CD4-positive, CD25-positive, alpha-beta regulatory T cell (primary cell): Measurements from ENCODE around the gene ENTHD1. TPM values are rescaled to one million over a fixed set of nuclear protein-coding genes. Genes with fewer than 3 reads are reported as not detected.
"Not testable (repeated sequence)": the region's sequence is repeated elsewhere in the genome, so short reads cannot be mapped to it uniquely, and the experiment has no call there.

Source experiments
- ATAC-seq, 2 donors: fragments of 150-1000 bp; cut with Tn5 transposase; one replicate each; pipeline ENCODE4 v1.10.0; 2021; ENCODE audit warnings: low read depth in 2 of 2, moderate number of reproducible peaks in 2 of 2, moderate library complexity in 1 of 2
- DNase-seq, 3 donors: peaks; one replicate each; pipeline versions ENCODE4 v3.0.0 to v3.0.0-alpha.2; 2012 to 2022; ENCODE audit warnings: mixed read lengths in 1 of 3
- H3K27ac ChIP-seq: one replicate; pipeline ENCODE4 v1.7.0; 2013; ENCODE audit warnings: mild to moderate bottlenecking, low read length; ENCODE audit not compliant: insufficient read depth, poor library complexity, severe bottlenecking
- H3K27me3 ChIP-seq: one replicate; pipeline ENCODE4 v1.7.0; 2013; ENCODE audit warnings: low read length; ENCODE audit not compliant: control insufficient read depth, insufficient read depth
- H3K36me3 ChIP-seq: one replicate; pipeline ENCODE4 v1.7.0; 2013; ENCODE audit warnings: mild to moderate bottlenecking, low read length, moderate library complexity; ENCODE audit not compliant: control insufficient read depth, insufficient read depth
- H3K4me1 ChIP-seq: 2 replicates; pipeline ENCODE4 v1.7.0; 2013; ENCODE audit warnings: mild to moderate bottlenecking, low read length; ENCODE audit not compliant: insufficient read depth, control insufficient read depth, poor library complexity, severe bottlenecking
- H3K4me3 ChIP-seq: one replicate; pipeline ENCODE4 v1.7.0; 2013; ENCODE audit warnings: low read depth, mild to moderate bottlenecking, low read length, moderate library complexity
- H3K9me3 ChIP-seq, 2 experiments: 1 replicate in 1 of 2; 2 replicates in 1 of 2; pipeline ENCODE4 v1.7.0; 2013; ENCODE audit warnings: low read length in 2 of 2, mild to moderate bottlenecking in 1 of 2, moderate library complexity in 1 of 2; ENCODE audit not compliant: control insufficient read depth in 2 of 2
- H3K27ac Mint-ChIP-seq, 3 donors: one replicate each; pipeline ENCODE4 v1.8.0; 2020 to 2022; ENCODE audit warnings: mild to moderate bottlenecking in 3 of 3, mixed read lengths in 3 of 3, moderate library complexity in 2 of 3
- H3K27me3 Mint-ChIP-seq: one replicate; pipeline ENCODE4 v1.8.0; 2022; ENCODE audit warnings: mild to moderate bottlenecking, mixed read lengths
- H3K36me3 Mint-ChIP-seq: one replicate; pipeline ENCODE4 v1.8.0; 2020; ENCODE audit warnings: mixed read lengths
- H3K4me1 Mint-ChIP-seq, 4 donors: one replicate each; pipeline ENCODE4 v1.8.0; 2020 to 2022; ENCODE audit warnings: mixed read lengths in 4 of 4, mild to moderate bottlenecking in 1 of 4
- H3K4me3 Mint-ChIP-seq, 4 donors: one replicate each; pipeline ENCODE4 v1.8.0; 2020 to 2022; ENCODE audit warnings: mild to moderate bottlenecking in 4 of 4, mixed read lengths in 4 of 4, moderate library complexity in 3 of 4
- H3K9me3 Mint-ChIP-seq, 7 donors: one replicate each; pipeline ENCODE4 v1.8.0; 2020 to 2022; ENCODE audit warnings: mixed read lengths in 7 of 7, mild to moderate bottlenecking in 3 of 7, moderate library complexity in 2 of 7
- polyA plus RNA-seq, 4 donors: library from polyadenylated mRNA; unstranded; fragments of 300-500 nt; fragmentation: Illumina TruSeq; gene quantifications; one replicate each; pipeline ENCODE4 v1.2.3, GENCODE V29; 2021
- total RNA-seq: library from RNA; stranded (reverse); gene quantifications from one replicate; pipeline ENCODE4 v1.2.3, GENCODE V29; 2022

The ENTHD1 gene
- total and polyA plus RNA-seq, 5 donors from 2014 or later, result 0.13 to 0.32 (median 0.18) TPM; not detected in 1

DNA sequence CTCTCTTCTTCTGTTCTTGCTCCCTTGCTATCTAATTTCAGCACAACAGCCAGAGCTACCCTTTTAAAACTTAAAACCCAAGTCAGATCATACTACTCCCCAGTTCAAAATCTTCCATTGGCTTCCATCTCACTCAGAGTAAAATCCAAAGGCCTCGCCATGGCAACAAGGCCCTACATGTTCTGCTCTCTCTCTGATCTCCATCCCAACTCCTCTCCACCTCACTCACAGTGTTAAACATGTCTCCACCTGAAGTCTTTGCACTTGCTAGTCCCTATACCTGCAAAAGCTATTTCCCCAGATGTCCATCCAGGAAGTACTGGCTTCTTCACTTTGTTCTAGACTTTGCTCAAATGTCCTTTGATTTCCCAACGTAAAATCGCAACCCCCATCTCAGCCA is 4.3 kb upstream of the ENTHD1 start:
- no peak for DNase-seq
- no peak overlapping the region for H3K4me3 ChIP-seq
- no peaks in the 10 kb centered on the region for H3K9me3 ChIP-seq
- no peaks in the 10 kb centered on the region for H3K36me3 ChIP-seq
- Mint-ChIP-seq H3K4me1 (peaks cover 5 to 19% (median 14%) of the 10 kb centered on the region in 4 donors), H3K4me3 (no peak overlapping the region), H3K9me3 (peaks cover 0 to 2% (median 0%) of the 10 kb centered on the region in 7 donors), H3K36me3 (peaks cover 3% of the 10 kb centered on the region), H3K27ac (no peak overlapping the region), H3K27me3 (peaks cover 3% of the 10 kb centered on the region)
- ATAC-seq, result no peak
- no peaks in the 10 kb centered on the region for H3K27me3 ChIP-seq
- peaks cover 12% of the 10 kb centered on the region for H3K4me1 ChIP-seq
- H3K27ac ChIP-seq, result no peak overlapping the region

DNA sequence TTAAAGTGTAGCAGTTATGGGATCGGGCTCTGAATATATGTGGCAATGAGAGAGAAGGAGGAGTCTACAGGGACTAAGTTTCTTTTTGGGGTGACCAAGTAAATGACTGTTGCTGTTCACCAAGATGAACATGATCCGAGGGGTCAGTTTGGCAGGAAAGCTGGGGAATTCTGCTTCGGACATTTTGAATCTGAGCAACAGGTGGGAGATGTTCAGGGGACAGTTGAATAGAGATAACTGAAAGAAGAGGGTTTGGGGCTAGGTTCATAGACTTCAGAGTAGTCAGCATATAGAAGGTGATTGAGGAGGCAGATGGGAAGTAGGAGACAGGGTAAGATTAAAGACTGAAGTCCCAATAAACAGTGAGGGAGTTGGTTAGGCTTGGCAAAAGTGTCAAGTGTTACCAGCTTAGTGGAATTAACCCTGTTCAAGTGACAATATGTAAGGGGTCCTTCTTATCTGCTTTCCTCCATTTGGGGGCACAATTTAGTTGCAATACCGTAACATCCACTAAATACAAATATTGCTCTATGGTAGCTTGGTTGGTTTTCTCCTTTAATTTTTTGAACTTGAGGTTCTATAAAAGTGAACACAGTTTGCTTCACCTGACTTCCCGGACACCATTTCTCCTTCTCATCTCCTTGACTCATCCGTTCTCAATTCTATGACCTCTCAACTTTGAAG is 2.9 kb upstream of the ENTHD1 start:
- H3K36me3 Mint-ChIP-seq, result no peaks in the 10 kb centered on the region
- no peak overlapping the region for H3K27ac Mint-ChIP-seq
- H3K9me3 ChIP-seq, result no peaks in the 10 kb centered on the region
- H3K4me3 Mint-ChIP-seq, result no peak overlapping the region
- DNase-seq (no peak), ATAC-seq (no peak)
- H3K4me1 ChIP-seq, result peaks cover 15% of the 10 kb centered on the region
- H3K27me3 ChIP-seq, result no peaks in the 10 kb centered on the region
- H3K36me3 ChIP-seq, result no peaks in the 10 kb centered on the region
- peaks cover 0 to 2% (median 0%) of the 10 kb centered on the region in 7 donors for H3K9me3 Mint-ChIP-seq
- H3K4me1 Mint-ChIP-seq, result peaks cover 14 to 28% (median 21%) of the 10 kb centered on the region in 4 donors
- H3K4me3 ChIP-seq, result no peak overlapping the region
- no peak overlapping the region for H3K27ac ChIP-seq
- H3K27me3 Mint-ChIP-seq, result peaks cover 7% of the 10 kb centered on the region

DNA sequence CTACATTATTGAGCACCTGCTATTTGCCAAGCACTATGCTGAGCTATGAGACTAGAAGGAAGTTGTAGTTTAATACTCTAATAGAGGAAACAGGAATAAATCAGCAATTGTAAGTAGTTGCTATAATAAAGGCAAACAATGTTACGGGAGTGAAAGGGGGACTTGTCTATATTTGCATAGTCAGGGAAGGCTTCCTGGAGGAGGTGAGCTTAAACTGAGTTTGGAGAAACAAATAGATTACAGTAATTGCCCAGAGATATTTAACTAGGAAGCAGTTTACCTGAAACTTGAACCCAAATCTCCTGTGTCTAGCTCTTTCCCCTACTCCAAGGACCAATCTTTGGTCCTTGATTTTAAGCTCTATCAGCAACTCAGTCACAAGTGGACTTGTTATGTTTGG is 2.1 kb upstream of the ENTHD1 start:
- Histone ChIP-seq H3K4me3 (no peak overlapping the region), H3K27me3 (no peaks in the 10 kb centered on the region), H3K27ac (no peak overlapping the region), H3K4me1 (peaks cover 14% of the 10 kb centered on the region), H3K9me3 (no peaks in the 10 kb centered on the region), H3K36me3 (no peaks in the 10 kb centered on the region)
- no peak overlapping the region for H3K4me3 Mint-ChIP-seq
- no peaks in the 10 kb centered on the region for H3K36me3 Mint-ChIP-seq
- ATAC-seq (no peak), DNase-seq (no peak)
- no peaks in the 10 kb centered on the region for H3K9me3 Mint-ChIP-seq
- peaks cover 7% of the 10 kb centered on the region for H3K27me3 Mint-ChIP-seq
- peaks cover 14 to 24% (median 18%) of the 10 kb centered on the region in 4 donors for H3K4me1 Mint-ChIP-seq
- H3K27ac Mint-ChIP-seq, result no peak overlapping the region

DNA sequence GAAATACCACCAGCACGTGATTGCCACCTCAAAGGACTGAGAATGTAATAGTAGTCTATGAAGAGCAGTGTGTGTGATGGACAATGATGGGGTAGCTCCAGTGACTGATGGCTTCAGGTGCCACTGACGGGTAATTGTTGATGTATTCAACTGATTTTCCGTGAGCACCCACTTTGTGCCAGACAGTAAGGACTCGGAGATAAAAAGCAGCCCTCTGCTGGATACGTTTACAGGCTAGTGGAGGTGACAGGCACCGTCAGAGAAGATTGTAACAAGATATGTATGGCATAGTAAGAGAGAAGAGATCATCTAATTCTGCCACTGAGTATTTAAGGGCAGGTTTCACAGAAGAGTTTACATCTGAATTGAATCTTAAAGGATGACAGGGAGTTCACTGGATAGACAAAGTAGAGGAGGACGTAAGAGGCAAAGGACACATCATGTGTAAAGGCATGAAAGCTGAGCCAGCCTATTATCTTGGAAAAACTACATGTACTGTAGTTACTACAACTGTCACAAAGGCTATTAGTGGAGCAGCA is 1.1 kb upstream of the ENTHD1 start:
- no peak overlapping the region for H3K4me3 ChIP-seq
- Mint-ChIP-seq H3K4me1 (peaks cover 9 to 17% (median 11%) of the 10 kb centered on the region in 4 donors), H3K27me3 (peaks cover 7% of the 10 kb centered on the region), H3K4me3 (no peak overlapping the region), H3K9me3 (no peaks in the 10 kb centered on the region), H3K27ac (no peak overlapping the region), H3K36me3 (no peaks in the 10 kb centered on the region)
- peaks cover 3% of the 10 kb centered on the region for H3K4me1 ChIP-seq
- H3K27ac ChIP-seq, result no peak overlapping the region
- H3K9me3 ChIP-seq, result no peaks in the 10 kb centered on the region
- H3K36me3 ChIP-seq, result no peaks in the 10 kb centered on the region
- no peaks in the 10 kb centered on the region for H3K27me3 ChIP-seq
- DNase-seq, result no peak
- ATAC-seq, result no peak

DNA sequence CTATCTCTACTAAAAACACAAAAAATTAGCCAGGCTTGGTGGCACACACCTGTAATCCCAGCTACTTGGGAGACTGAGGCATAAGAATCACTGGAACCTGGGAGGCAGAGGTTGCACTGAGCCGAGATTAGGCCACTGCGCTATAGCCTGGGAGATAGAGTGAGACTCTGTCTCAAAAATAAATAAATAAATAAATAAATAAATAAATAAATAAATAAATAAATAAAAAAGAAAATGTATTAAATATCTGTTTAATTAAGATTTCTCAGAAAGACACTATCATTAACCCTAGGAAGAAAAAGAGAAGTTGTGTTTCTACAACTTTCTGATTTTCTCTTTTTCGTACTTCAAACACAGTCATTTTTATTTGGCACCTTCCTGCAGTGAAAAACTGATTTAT is 3.6 kb downstream of the ENTHD1 start:
- H3K4me3 ChIP-seq, H3K36me3 Mint-ChIP-seq, H3K27ac ChIP-seq, H3K36me3 ChIP-seq, ATAC-seq, H3K27me3 Mint-ChIP-seq, H3K27me3 ChIP-seq, H3K9me3 ChIP-seq, H3K9me3 Mint-ChIP-seq, DNase-seq, H3K27ac Mint-ChIP-seq, H3K4me1 ChIP-seq, H3K4me3 Mint-ChIP-seq: not testable (repeated sequence)
- peaks cover 5 to 11% (median 11%) of the 10 kb centered on the region in 4 donors for H3K4me1 Mint-ChIP-seq

DNA sequence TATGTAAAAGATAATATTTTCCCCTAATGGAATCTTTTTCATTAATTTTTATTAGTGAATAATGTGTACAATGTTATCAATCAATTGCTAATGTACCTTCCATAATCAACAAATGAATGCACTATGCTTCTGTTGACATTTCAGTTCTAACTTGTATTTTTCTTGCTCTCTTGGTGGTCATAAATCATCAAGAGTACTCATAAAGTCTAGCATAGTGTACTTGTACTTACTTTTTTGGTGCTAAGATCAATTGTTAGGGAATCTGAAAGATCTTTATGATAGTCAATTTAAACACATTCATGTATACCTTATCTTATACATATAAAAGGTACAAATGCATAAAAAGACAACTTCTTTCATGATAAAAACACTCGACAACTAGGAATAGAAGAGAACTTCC is 10.5 kb downstream of the ENTHD1 start:
- no peak overlapping the region for H3K27ac Mint-ChIP-seq
- H3K4me3 ChIP-seq, result no peak overlapping the region
- H3K4me1 ChIP-seq, result no peaks in the 10 kb centered on the region
- H3K36me3 Mint-ChIP-seq, result no peaks in the 10 kb centered on the region
- no peaks in the 10 kb centered on the region for H3K9me3 ChIP-seq
- H3K27ac ChIP-seq, result no peak overlapping the region
- DNase-seq (no peak), ATAC-seq (no peak)
- no peaks in the 10 kb centered on the region for H3K36me3 ChIP-seq
- peaks cover 5% of the 10 kb centered on the region for H3K27me3 Mint-ChIP-seq
- H3K4me3 Mint-ChIP-seq, result no peak overlapping the region
- H3K27me3 ChIP-seq, result no peaks in the 10 kb centered on the region
- no peaks in the 10 kb centered on the region for H3K9me3 Mint-ChIP-seq
- H3K4me1 Mint-ChIP-seq, result no peaks in the 10 kb centered on the region

DNA sequence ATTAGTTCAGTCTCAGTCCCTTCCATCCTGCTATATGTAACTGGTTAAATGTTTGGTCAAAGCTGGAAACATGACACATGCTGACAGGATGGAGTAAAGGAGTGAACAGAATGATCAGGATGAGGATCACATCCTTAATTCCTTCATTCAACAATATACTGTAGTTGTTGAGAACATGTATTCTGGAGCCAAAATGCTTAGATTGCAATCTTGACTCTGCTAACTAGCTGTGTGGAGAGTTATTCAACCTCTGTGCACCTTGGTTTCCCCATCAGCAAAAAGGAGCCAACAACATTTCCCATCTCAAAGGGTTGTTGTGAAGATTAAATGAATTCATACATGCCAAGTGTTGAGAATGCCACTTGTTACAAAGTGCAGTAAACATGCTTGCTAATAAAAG is 12.8 kb downstream of the ENTHD1 start:
- Mint-ChIP-seq H3K36me3 (no peaks in the 10 kb centered on the region), H3K4me1 (no peaks in the 10 kb centered on the region), H3K4me3 (no peak overlapping the region), H3K27ac (no peak overlapping the region), H3K27me3 (peaks cover 5% of the 10 kb centered on the region), H3K9me3 (no peaks in the 10 kb centered on the region)
- Histone ChIP-seq H3K9me3 (no peaks in the 10 kb centered on the region), H3K4me3 (no peak overlapping the region), H3K27ac (no peak overlapping the region), H3K27me3 (no peaks in the 10 kb centered on the region), H3K36me3 (no peaks in the 10 kb centered on the region), H3K4me1 (no peaks in the 10 kb centered on the region)
- ATAC-seq (no peak), DNase-seq (no peak)
